ENCODE data around the gene SUCLG1.

SUCLG1 gene

DNA sequence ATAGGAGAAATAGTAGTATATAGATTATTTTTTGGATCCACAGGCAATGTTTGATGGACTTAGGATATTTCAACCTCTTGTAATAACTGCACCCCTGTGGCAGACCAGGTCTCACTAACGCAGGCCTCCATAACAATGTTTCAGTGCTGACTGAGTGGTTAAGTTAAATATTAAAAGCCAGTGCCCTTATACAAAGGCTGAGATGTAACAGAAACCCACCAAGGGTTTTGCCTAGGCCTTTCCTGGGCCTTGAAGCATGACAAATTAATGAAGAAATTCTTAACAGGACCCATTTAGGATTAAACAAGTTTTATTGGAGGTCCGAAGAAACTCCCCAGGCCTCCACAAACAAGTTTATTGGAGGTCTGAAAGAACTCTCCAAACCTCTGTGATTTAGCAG is 1.6 kb upstream of the SUCLG1 start:
- DNase-seq: no peak

DNA sequence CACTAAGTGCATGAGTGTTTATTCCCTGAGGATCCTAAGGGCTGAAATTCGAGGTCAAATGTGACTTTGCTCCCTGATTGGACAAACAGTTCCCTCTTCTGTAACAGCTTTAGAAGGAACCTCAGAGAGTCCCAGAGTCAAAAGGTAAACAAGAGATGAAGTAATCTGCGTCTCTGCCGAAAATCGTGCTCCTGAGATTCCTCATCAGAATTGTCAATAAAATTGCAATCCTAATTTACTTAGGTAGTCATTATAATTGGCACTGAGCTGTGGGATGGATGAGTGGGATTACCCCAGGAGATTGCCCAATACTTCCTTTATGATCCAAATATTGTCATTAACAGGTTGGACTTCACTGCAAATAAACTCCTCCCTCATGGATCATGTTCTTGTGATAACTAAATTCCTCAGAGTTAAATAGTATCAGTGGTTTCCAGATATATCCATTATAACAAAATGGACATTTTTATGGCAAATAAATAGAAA is 907 bp upstream of the SUCLG1 start:
- DNase-seq: no peak

DNA sequence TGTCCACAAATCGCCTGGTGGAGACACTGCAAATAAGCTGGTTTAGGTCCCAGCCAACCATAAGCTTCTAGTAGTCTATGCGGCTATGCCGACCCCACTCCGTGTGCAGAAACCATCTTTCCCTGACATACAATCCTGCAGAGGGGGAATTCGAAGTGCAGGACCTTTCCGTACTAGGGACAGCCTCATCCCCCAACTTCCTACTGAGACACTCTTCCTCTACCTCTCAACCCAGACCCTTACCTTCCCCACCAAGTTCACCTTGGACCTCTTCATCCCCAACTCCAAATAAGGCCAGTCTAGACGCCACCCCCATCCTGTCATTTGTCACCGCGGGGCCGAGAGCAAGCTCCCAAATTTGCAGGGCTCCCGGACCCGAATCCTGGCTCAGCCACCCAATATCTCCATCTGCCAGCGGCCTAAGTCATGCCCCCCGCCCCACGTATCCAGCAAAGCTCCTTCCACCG is 496 bp downstream of the SUCLG1 start:
- peak; percentile 12 for DNase-seq

DNA sequence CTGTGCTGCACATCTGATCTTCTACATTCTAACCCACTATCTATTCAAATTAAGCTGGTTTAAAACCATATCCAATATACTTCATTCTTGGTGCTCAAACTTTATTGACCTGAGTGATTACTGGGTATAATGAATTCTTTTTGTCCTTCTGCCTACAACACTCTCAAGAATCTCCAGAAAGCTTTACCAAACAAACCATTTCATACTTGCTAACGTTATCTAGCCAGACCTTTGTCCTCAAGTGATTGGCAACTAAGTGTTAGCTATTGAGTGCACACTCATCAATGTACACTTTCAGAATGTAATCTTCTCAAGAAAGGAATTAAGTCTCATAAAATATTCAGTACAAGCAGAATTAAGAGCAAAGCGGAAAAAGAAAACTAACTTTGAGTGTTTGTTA is 1.4 kb downstream of the SUCLG1 start:
- no peak for DNase-seq

DNA sequence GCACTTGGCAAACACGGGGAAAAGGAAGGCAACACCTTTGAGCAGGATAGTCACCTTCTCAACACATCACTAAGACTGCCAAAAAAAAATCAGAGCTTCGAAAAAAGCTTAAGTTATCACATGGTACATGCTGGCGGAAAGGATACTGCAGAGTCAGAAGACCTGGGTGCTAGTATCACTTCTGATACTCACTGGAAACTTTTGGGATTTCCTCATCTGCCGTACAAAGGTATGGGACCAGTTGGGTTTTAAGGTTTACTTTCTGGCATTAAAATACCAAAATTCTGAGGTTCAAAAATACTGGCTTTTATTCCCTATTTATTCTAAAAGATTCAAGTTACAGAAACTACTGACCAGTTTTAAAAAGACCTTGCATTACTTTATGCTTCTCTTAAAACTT is 2.9 kb downstream of the SUCLG1 start:
- no peak for DNase-seq

DNA sequence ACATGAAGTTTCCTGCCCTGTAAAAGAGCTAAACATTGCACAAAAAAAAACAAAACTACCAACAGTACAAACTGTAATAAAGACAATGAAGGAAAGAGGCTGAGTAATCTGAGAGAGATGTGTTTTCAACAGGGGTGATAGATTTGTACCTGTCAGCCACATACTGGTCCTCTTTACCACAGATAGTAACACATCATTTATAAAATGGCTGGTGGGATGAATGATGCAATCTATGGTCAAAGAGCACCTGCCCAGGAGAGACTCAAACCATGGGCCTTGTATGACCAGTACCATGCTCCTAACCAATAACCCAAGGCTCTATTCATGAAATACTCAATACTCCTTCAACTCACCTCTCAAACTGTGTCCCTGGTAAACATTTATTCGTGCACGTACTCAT is 4.5 kb downstream of the SUCLG1 start:
- no peak for DNase-seq

DNA sequence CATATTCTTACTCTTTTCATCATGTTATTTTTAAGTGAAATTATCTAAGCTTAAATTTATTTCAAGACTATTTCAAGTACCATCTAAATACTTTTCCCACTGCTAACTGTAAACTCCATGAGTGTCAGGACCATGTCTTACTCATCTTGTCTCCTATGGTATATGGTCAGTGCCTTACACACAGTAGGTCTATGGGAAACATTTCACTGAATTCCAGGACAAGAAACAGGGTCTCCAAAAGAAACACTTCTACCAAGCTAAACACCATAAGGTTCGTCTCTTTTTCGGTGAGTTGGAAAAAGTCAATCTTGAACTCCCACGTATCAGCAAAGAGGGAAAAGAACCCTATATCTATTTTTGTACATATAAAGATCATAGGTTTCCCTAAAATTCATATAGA is 6.5 kb downstream of the SUCLG1 start:
- DNase-seq: no peak

DNA sequence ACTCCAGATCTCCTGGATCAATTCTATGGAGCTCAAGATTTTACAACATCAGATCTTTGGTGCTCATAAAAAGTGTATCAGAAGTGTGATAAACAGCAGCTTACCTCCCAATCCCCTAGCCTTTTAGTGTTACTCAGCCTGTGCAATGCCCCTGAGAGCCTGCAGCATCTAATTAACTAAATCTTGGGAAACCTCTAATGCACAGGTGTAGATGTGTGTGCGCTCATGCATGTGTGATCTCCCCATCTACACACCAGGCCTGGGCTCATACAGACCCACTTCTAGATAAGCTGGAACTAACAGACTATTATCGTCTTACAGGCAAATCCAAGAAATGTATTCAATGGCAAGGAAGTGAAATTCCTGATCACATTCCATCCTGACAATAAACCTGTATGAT is 7.5 kb downstream of the SUCLG1 start:
- no peak for DNase-seq

DNA sequence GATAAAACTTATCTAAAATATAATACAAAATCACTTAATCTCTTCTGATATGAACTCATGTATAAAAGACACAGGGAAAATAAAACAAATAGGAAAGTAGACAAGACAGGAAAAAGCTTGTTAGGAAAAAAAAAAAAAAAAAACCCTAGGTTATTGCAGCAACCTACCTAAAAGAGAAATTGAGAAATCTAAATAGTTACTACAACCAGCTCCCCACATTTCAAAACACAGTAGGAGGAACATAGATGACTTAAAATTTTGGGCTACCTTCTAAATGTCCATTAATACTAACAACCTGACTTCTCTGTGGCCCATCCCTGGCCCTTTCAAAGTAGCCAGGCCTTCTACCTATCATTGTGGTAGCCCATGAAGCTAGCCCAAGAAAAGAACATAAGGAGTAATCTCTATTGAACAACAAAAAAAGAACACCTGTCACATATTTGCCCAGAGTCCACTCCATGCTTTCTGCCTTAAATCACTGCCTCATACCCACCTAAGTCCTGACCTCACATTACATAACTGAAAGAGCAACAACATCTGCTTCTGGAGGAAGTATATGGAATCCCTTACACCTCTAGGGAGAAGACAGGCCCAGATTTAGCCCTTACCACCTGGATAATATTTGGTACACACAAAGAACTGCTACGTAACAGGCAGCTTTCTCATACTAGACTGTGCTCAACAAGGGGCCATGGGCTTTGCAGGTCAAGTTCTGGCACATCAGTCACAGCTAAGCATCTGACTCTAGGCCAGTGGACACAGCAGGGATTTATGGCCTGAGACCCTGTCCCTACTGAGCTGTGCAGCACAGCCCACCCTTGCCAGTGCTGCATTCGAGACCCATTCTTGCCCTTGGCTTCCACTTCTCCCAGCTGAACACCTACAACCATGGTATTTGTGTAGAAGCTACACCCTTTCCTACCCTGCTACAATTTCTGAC is 8.5 kb downstream of the SUCLG1 start:
- DNase-seq: no peak

DNA sequence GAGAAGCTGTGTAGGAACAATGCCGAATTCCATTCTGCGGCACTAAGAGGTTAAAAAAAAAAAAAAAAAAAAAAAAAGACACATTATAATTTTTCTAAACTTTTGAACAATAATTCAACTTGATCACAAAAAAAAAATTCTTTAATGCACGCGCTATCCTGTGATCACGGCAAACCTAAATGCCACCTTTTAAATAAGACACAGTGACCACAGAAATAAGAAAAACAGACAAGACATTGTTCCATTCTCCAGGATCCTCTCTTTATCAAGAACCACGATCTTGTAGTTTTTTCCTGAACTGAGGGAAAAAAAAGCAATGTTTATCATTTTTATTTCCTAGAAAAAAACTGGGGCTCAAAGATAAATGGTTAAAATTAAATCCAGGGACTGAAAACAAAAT is 9.4 kb downstream of the SUCLG1 start:
- no peak for DNase-seq

DNA sequence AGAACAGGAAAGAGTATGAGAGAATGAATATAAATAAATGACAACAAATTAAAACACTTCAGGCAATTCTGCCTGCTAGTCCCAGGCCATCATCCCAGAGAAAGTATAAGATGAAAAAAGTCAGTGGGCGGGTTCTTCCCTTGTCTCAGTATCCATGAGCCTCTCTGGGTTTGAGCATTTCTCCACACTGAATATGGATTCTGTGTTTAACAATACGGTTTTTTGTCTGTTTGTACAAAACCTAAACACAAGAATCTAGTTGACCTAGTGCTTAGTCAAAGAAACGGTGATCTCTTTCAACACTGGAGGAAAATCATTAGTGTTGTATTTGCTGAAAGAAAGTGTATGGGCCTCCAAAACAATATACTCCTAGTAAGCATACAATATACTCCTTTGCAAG is 10.0 kb downstream of the SUCLG1 start:
- no peak for DNase-seq

DNA sequence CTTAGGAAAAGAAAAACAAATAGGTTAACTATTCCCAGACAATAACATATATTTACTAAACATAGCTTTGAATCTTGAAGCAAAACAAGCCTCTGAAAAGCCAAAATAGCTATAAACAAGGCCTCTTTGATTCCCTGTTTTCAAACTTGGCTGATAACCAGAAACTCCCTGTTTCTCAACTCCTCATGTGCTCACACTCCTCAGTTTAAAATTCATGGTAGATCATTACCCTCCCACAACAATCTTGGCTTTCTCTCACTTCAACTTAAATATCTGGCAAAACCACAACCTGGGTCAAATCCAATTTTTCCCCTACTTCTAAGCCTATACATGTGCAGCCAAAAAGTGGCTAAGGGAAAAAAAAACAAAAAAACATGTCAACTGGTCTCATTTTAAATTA is 15.6 kb downstream of the SUCLG1 start:
- peak; percentile 72 for DNase-seq

DNA sequence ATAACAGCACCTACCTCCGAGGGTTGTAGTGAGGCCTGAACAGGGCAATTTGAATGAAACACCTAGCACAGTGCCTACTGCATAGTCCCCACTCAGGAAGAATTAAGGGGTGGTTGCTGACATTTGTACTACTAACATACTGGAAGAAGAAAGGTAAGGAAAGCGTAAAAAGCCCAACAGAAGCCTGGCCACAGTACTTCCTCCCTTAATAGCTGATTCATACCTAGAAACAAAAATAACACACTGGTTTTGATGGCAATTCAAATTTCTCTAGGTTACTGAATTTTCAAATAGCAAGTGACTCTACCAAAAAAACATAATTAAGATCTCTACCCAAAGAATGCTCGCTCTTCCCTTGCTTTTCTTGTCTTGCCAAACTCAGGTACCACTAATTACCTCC is 16.2 kb downstream of the SUCLG1 start:
- no peak for DNase-seq

DNA sequence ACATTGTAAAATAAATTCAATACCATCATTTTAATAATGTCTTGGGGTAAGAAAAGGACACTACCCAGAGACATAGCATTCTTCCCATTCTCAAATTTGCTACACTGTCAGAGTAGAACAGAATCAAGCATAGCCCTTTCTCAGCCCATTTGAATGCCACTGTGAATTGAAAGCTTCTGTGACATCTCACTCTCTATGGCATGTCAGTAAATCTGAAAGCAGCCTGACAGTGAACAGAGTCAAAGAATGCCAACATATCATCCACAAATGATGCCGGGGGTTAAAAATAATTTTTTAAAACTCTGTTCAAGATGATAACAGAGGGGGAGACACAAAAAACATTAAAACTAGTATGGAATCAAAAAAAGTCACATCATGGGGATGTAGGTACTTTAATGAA is 17.6 kb downstream of the SUCLG1 start:
- DNase-seq: no peak

DNA sequence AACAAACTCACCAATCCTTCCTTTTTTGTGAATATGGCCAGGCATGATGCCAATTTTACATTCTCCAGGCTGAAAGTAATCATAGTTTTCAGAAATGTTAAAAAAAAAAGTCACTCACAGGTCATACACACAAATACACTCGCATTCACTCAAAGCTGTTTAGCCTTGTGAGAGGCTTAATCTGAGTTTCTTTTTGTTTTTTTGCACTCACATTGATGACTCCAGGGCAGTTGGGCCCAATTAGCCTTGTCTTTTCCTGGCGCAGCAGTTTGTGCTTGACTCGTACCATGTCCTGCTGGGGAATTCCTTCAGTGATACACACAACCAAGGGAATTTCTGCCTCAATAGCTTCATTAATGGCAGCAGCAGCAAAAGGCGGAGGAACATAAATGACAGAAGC is 18.0 kb downstream of the SUCLG1 start:
- DNase-seq: peak; percentile 11

DNA sequence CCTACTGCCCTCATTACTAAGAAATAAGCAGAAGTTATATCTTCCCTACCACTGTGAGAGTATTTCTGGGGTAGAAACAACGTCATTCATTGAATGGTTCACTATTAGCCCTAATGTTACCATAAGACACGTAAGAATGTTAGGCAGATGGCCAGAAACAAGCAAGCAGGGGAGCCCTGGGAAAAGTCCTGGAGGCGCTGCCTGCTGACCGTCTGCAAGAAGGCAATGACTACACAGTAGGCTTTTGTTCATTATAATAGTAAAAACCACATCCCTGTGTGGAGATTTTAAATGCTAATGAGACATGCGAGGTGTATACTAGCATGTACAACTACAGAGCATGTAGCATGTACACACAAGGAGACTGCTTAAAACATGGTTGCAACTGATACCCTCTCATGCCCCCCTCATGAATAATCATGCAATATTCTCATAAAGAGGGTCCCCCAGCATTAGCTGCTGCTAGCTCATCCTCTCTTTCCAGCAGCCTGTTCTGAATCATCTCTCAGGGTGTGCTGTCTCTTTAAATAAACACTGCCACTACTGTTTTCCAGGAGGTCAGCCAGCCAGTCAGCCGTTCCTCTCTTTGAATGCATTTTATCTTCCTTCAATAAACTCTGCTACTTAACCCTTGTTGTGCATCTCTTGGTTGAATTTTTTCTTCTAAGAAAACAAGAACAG is 23.6 kb downstream of the SUCLG1 start:
- DNase-seq: peak; percentile 38

DNA sequence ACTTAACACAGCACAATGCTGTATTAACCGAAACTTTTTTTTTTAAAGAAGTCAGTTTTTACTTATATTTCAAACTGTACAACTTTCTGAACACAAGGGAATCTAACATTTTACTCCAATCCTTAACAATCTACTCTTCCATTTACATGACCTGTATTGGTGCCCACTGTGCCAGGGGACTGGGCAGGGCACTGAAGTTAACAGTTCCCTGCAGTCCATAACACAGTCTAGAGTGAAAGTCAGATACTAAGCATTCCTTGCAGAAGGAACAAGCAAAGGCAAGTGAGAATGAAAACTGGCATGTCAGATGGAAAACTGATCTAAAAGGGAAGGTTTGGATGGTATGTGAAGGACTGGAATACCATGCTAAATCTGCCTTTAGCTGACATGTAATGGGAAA is 29.8 kb downstream of the SUCLG1 start:
- DNase-seq: no peak

DNA sequence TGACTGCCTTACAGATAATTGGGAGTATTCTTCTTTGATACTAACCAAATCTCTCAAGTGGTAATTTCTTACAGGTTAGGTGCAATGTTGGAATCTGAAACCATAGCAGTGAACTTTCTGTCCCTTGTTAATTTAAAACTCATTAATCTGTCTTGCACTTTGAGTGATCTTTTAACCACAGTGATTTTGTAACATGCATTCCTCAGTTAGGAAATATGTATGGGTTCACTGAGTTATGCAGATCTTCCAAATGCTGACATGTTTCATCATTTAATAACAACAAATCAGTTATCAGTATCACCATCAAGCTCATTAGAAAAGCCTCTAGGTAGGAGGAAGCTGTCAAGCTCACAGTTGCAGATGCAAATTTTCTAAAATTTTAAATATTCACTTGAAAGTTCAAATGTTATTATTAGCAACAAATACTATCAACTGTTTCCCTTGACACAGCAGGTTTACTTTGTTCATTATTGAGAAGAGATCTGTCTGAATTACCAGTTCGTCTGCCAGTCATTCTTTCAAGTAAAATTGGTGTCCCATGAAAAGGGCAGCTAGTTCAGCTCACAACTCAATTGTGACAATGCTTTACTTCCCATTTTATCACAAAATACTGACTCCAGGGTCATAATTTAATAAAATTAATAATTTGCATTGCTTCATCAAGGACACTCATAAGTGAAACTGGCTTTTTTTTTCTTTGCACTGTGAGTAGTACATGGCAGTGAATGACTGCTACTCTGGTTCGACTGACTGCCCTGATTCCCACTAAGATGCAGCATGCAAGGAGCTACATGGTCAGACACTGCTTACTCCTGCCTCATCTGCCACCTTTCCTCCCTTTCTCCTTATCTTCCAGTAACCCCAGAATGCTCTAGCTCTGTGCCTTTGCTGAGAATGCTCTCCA is 31.6 kb downstream of the SUCLG1 start:
- peak; percentile 66 for DNase-seq

DNA sequence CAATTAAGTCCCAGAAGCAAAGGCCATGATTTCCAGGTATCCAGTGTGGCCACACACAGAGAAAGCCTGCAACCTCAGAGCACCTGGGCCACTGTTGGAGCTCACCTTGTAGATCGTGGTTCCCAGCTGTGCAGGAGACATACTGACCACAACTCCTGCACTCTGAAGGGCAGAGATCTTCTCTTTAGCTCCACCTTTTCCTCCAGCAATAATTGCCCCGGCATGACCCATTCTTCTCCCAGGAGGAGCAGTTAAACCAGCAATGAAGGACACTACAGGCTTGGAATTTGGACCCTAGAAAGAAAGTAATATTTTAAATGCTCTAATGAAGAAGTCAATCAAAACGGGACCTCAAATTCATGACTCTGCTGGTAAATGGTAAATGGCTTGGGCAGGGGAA is 33.8 kb downstream of the SUCLG1 start:
- DNase-seq: no peak

DNA sequence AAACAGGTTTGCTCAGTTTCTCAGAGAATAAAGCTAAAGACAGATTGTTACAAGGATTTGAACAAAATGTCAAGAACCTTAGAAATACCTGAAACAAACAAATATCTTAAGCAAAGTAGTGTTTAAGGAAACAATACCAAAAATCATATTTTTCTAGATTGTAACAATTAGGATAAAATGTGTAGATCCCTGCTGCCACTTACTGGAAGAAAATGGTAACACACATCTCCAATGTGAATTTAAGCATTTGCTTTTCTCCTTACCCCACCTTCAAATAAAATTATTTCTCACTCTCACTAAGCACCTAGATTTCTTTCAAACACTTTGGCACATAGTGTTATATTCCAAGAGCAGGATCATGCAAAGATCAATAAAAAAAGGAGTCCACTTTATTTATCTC is 34.9 kb downstream of the SUCLG1 start:
- peak; percentile 9 for DNase-seq

DNA sequence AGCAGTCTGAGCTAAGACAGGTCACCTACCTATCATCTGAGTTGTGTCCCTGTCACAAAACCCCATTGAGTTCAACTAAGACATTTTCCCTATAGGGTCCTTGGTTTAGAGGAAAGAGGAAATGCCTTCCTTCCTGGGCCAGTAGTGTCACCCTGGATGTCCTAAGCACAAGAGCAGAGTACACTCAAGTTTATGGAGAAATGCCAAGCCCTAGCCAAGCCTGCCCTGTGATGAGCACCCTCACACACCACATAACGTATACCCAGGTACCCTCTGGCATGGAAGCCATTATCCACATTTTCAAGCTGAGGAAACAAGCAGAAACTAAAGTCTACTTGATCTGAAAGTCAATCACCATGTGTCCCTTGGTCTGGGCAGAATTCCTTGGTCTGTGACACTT is 37.3 kb downstream of the SUCLG1 start:
- no peak for DNase-seq

DNA sequence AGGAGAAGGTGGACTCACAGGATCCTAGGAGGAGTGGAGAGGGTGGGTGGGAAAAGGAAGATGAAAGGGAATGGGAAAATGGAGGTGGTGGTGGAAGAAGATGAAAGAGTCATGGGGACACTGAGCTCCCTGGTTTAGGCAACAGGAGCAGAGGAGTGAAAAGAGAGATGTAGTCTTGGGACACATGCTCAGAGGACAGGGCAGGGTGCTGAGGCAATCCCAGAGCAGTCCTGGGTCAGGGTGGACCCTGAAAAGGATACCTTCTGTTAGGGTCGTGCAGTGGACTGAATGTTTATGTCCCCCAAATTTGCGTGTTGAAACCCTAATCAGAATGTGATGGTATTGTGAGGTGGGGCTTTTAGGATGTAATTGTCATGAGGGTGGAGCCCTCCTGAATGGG is 37.9 kb downstream of the SUCLG1 start:
- DNase-seq: no peak
